HCT116 (cell line): Measurements from ENCODE around the gene GARNL3. TPM values are rescaled to one million over a fixed set of nuclear protein-coding genes. Genes with fewer than 3 reads are reported as not detected.

ENCODE experiments used
- ATAC-seq: fragments of 200-7000 bp; cut with Tn5 transposase; 2 replicates; pipeline ENCODE4 v1.9.1; 2020; ENCODE audit warnings: mild to moderate bottlenecking, moderate library complexity
- BruUV-seq: library from RNA; stranded (reverse); fragments of 400-500 nt; replicated peaks from 2 replicates; lab custom pipeline; 2021; lab: Mats Ljungman, UMichigan
- CTCF ChIA-PET: fragments of 300-600 bp; sonication (Branson Sonifier 250); formaldehyde crosslinking; loops from one replicate; lab custom pipeline; 2021; ENCODE audit warnings: antibody characterized with exemption; lab: Charles Lee
- POLR2A ChIA-PET: fragments of 300-600, 350-600 bp; sonication (Branson Sonifier 250); formaldehyde crosslinking; loops from one replicate; lab custom pipeline; 2021; ENCODE audit warnings: antibody characterized with exemption; lab: Charles Lee
- RAD21 ChIA-PET, 2 experiments: fragments of 300-600 bp; sonication (Branson Sonifier 250); formaldehyde crosslinking; loops; one replicate each; lab custom pipeline; 2023; ENCODE audit warnings: low total read pairs in 2 of 2; ENCODE audit not compliant: uncharacterized antibody in 2 of 2, unreplicated experiment in 2 of 2, low non-redundant PET in 1 of 2; lab: Charles Lee
- DNase-seq: peaks from one replicate; pipeline ENCODE4 v3.0.0-alpha.2; 2010; ENCODE audit warnings: low read depth, low spot score
- H2AFZ ChIP-seq: fragments of 200-600 bp; shearing (Covaris generic), sonication (generic); 2 replicates; pipeline ENCODE4 v1.6.1; 2017; ENCODE audit warnings: low read depth, mixed run types, mixed read lengths, antibody characterized with exemption, low read length; ENCODE audit not compliant: poor library complexity, severe bottlenecking
- H3K27ac ChIP-seq: 2 replicates; pipeline ENCODE4 v1.5.1; 2012; ENCODE audit warnings: low read depth, low read length
- H3K27me3 ChIP-seq: fragments of 200-600 bp; sonication (generic); 2 replicates; pipeline ENCODE4 v1.6.1; 2016; ENCODE audit warnings: mixed run types, low read length, mixed read lengths; ENCODE audit not compliant: insufficient read depth
- H3K36me3 ChIP-seq, 2 experiments: fragments of 200-500 bp in 1 of 2; fragments of 200-600 bp in 1 of 2; sonication (Bioruptor generic) in 1 of 2; sonication (generic) in 1 of 2; 2 replicates each; pipeline versions ENCODE4 v1.5.1 to v1.6.1; 2014 to 2016; ENCODE audit warnings: low read length in 2 of 2, inconsistent platforms in 1 of 2, mixed read lengths in 1 of 2, mixed run types in 1 of 2; ENCODE audit not compliant: insufficient read depth in 2 of 2, control insufficient read depth in 1 of 2
- H3K4me1 ChIP-seq, 2 experiments: fragments of 200-600 bp in 1 of 2; sonication (generic) in 1 of 2; 2 replicates each; pipeline versions ENCODE4 v1.5.1 to v1.6.1; 2012 to 2017; ENCODE audit warnings: low read length in 2 of 2, inconsistent platforms in 1 of 2, mild to moderate bottlenecking in 1 of 2, mixed read lengths in 1 of 2, mixed run types in 1 of 2, moderate library complexity in 1 of 2; ENCODE audit not compliant: insufficient read depth in 2 of 2, control insufficient read depth in 1 of 2
- H3K4me2 ChIP-seq: fragments of 200-600 bp; sonication (generic); 2 replicates; pipeline ENCODE4 v1.6.1; 2017; ENCODE audit warnings: mixed run types, low read length, mixed read lengths
- H3K4me3 ChIP-seq, 2 experiments: fragments of 200-600 bp in 1 of 2; sonication (generic) in 1 of 2; replicated peaks in 1 of 2; 2 replicates each; pipeline ENCODE4 v1.5.1; 2011 to 2016; ENCODE audit warnings: low read length in 2 of 2, control low read depth in 1 of 2, low read depth in 1 of 2, mild to moderate bottlenecking in 1 of 2, mixed read lengths in 1 of 2, mixed run types in 1 of 2
- H3K79me2 ChIP-seq: fragments of 200-600 bp; sonication (generic); 2 replicates; pipeline ENCODE4 v1.6.1; 2017; ENCODE audit warnings: mild to moderate bottlenecking, mixed run types, low read length, moderate library complexity, mixed read lengths; ENCODE audit not compliant: insufficient read depth
- H3K9ac ChIP-seq: fragments of 200-600 bp; sonication (generic); 2 replicates; pipeline ENCODE4 v1.6.1; 2016; ENCODE audit warnings: low read length, mixed read lengths
- H3K9me2 ChIP-seq: fragments of 200-600 bp; sonication (generic), shearing (Covaris generic); 2 replicates; pipeline ENCODE4 v1.6.1; 2017; ENCODE audit warnings: mixed run types, mild to moderate bottlenecking, moderate library complexity; ENCODE audit not compliant: insufficient read depth
- H3K9me3 ChIP-seq, 2 experiments: fragments of 200-500 bp in 1 of 2; fragments of 200-600 bp in 1 of 2; sonication (Bioruptor generic) in 1 of 2; sonication (generic) in 1 of 2; 2 replicates each; pipeline ENCODE4 v1.6.1; 2014 to 2017; ENCODE audit warnings: low read length in 2 of 2, mixed read lengths in 2 of 2, inconsistent platforms in 1 of 2, low read depth in 1 of 2, mild to moderate bottlenecking in 1 of 2, mixed run types in 1 of 2, moderate library complexity in 1 of 2; ENCODE audit not compliant: control insufficient read depth in 1 of 2, insufficient read depth in 1 of 2
- H4K20me1 ChIP-seq: fragments of 200-600 bp; sonication (generic), shearing (Covaris generic); 2 replicates; pipeline ENCODE4 v1.6.1; 2017; ENCODE audit warnings: mixed run types, mild to moderate bottlenecking, moderate library complexity; ENCODE audit not compliant: insufficient read depth
- EGR1 ChIP-seq: IDR thresholded peaks from 2 replicates; pipeline ENCODE4 v1.6.1; 2012; ENCODE audit warnings: low read depth
- EZH2 ChIP-seq: fragments of 200-600 bp; sonication (generic); IDR thresholded peaks from 2 replicates; pipeline ENCODE4 v1.6.1; 2017; ENCODE audit warnings: antibody characterized with exemption, mixed run types
- SP1 ChIP-seq: IDR thresholded peaks from 2 replicates; pipeline ENCODE4 v1.6.1; 2012; ENCODE audit warnings: low read depth
- TCF7L2 ChIP-seq: IDR thresholded peaks from 2 replicates; pipeline ENCODE4 v1.7.0; 2011; ENCODE audit warnings: borderline replicate concordance, inconsistent platforms; ENCODE audit not compliant: insufficient read depth, insufficient read length; ENCODE audit errors: extremely low read depth
- YY1 ChIP-seq: IDR thresholded peaks from 2 replicates; pipeline ENCODE4 v1.6.1; 2011; ENCODE audit warnings: low read length, low read depth, moderate library complexity, mild to moderate bottlenecking; ENCODE audit not compliant: insufficient replicate concordance; ENCODE audit errors: extremely low read depth
- intact Hi-C: fragments of 100-400 bp; cut with micrococcal nuclease; formaldehyde crosslinking; loops from 2 replicates; pipeline ENCODE4 v1.10.0; 2022
- total RNA-seq: library from RNA; stranded (reverse); gene quantifications from one replicate; pipeline ENCODE4 v1.2.1, GENCODE V29; 2021; ENCODE audit not compliant: unreplicated experiment
- TF ChIP-seq, protein P1 (sequence below): IDR thresholded peaks from 2 replicates; pipeline ENCODE4 v1.6.1; 2012
- TF ChIP-seq, protein P2 (sequence below), 3 experiments: fragments of 200-600 bp in 1 of 3; sonication (generic) in 1 of 3; IDR thresholded peaks in 2 of 3; conservative IDR thresholded peaks in 1 of 3; 2 replicates each; pipeline ENCODE4 v1.5.1; 2012 to 2017; ENCODE audit warnings: low read depth in 2 of 3, low read length in 2 of 3, antibody characterized with exemption in 1 of 3, borderline replicate concordance in 1 of 3, control low read depth in 1 of 3, mild to moderate bottlenecking in 1 of 3, mixed read lengths in 1 of 3, mixed run types in 1 of 3, moderate library complexity in 1 of 3; ENCODE audit not compliant: insufficient read depth in 1 of 3
- TF ChIP-seq, protein P3 (sequence below): IDR thresholded peaks from 2 replicates; pipeline ENCODE4 v1.6.1; 2011; ENCODE audit warnings: mild to moderate bottlenecking, low read length, moderate library complexity; ENCODE audit not compliant: insufficient replicate concordance; ENCODE audit errors: extremely low read depth

The GARNL3 gene
- total RNA-seq, 1 experiment from 2014 or later: 8.8 TPM

GRCh38 chr9:127279717-127280285 lies 15.2 kb downstream of the GARNL3 start:
- intact Hi-C loops: loop anchor here (10.0 kb wide), 1 partner anchor 65 kb away; no protein-coding TSS in a partner anchor
- ATAC-seq: no peak
- Histone ChIP-seq H3K4me3 (no peak overlapping the region), H3K9me3 (no peaks in the 10 kb centered on the region), H3K4me2 (no peak overlapping the region), H3K27ac (no peak overlapping the region), H3K9me2 (no peaks in the 10 kb centered on the region), H4K20me1 (0 out of 2 replicates have a peak, but pooled peaks cover 5% of the 10 kb centered on the region), H3K79me2 (no peaks in the 10 kb centered on the region), H2AFZ (no peak overlapping the region), H3K9ac (no peak overlapping the region), H3K4me1 (peaks cover 0 to 5% of the 10 kb centered on the region in 2 experiments; a peak in 1 of 4 replicates), H3K36me3 (no peaks in the 10 kb centered on the region), H3K27me3 (no peaks in the 10 kb centered on the region)
- DNase-seq: no peak
- TF ChIP-seq SP1 (no peak), TCF7L2 (no peak), YY1 (no peak), EGR1 (no peak), EZH2 (no peak)
- TF ChIP-seq, protein P1, sequence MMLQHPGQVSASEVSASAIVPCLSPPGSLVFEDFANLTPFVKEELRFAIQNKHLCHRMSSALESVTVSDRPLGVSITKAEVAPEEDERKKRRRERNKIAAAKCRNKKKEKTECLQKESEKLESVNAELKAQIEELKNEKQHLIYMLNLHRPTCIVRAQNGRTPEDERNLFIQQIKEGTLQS: no peak
- TF ChIP-seq, protein P2, sequence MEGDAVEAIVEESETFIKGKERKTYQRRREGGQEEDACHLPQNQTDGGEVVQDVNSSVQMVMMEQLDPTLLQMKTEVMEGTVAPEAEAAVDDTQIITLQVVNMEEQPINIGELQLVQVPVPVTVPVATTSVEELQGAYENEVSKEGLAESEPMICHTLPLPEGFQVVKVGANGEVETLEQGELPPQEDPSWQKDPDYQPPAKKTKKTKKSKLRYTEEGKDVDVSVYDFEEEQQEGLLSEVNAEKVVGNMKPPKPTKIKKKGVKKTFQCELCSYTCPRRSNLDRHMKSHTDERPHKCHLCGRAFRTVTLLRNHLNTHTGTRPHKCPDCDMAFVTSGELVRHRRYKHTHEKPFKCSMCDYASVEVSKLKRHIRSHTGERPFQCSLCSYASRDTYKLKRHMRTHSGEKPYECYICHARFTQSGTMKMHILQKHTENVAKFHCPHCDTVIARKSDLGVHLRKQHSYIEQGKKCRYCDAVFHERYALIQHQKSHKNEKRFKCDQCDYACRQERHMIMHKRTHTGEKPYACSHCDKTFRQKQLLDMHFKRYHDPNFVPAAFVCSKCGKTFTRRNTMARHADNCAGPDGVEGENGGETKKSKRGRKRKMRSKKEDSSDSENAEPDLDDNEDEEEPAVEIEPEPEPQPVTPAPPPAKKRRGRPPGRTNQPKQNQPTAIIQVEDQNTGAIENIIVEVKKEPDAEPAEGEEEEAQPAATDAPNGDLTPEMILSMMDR (IDR thresholded peaks at IDR 0.05 in 2 of 3, conservative IDR thresholded peaks at IDR 0.05 in 1 of 3; ENCODE audit: borderline replicate concordance in 1 of 3, insufficient read depth in 1 of 3, low read depth in 2 of 3, low read length in 2 of 3): no peak
- TF ChIP-seq, protein P3, sequence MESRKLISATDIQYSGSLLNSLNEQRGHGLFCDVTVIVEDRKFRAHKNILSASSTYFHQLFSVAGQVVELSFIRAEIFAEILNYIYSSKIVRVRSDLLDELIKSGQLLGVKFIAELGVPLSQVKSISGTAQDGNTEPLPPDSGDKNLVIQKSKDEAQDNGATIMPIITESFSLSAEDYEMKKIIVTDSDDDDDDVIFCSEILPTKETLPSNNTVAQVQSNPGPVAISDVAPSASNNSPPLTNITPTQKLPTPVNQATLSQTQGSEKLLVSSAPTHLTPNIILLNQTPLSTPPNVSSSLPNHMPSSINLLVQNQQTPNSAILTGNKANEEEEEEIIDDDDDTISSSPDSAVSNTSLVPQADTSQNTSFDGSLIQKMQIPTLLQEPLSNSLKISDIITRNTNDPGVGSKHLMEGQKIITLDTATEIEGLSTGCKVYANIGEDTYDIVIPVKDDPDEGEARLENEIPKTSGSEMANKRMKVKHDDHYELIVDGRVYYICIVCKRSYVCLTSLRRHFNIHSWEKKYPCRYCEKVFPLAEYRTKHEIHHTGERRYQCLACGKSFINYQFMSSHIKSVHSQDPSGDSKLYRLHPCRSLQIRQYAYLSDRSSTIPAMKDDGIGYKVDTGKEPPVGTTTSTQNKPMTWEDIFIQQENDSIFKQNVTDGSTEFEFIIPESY: no peak
- CTCF ChIA-PET: no interaction called here
- POLR2A ChIA-PET: no interaction called here
- no TSS peak for BruUV-seq
- RAD21 ChIA-PET: no interaction called here
